HUDEP-2 (cell line): Measurements from ENCODE around the gene MYEF2.

ENCODE experiments used
- DNase-seq, 76 experiments: peaks; one replicate each; lab custom pipeline; 2025; ENCODE audit not compliant: unreplicated experiment in 76 of 76; lab: John Stamatoyannopoulos, UW

MYEF2 gene

GRCh38 chr15:48147358-48147757, 30.7 kb downstream of the MYEF2 start:
- DNase-seq, result no peak

- DNase-seq, result no peak
These were observed 32.2 kb downstream of the MYEF2 start for GRCh38 chr15:48145923-48146322.

- no peak for DNase-seq
These were observed 33.2 kb downstream of the MYEF2 start for GRCh38 chr15:48144889-48145288.

GRCh38 chr15:48143856-48144255, 34.2 kb downstream of the MYEF2 start:
- no peak for DNase-seq

- DNase-seq, result no peak
These were observed 45.2 kb downstream of the MYEF2 start for GRCh38 chr15:48132874-48133273.

- DNase-seq, result no peak
These were observed 46.8 kb downstream of the MYEF2 start for GRCh38 chr15:48131324-48131723.

- no peak for DNase-seq
These were observed 51.3 kb downstream of the MYEF2 start for GRCh38 chr15:48126667-48127355.

GRCh38 chr15:48121849-48122248, 56.2 kb downstream of the MYEF2 start:
- DNase-seq, result no peak

GRCh38 chr15:48120745-48121144, 57.4 kb downstream of the MYEF2 start, which contains the start of gene SLC24A5:
Gene SLC24A5 (plus strand): TSS chr15:48120990. CDS start chr15:48121045, 55 bp downstream.
- DNase-seq, result no peak

- peak in 1 of 76 experiments; percentile 11 for DNase-seq
These were observed 58.8 kb downstream of the MYEF2 start for GRCh38 chr15:48119277-48119676.

- peak in 2 of 76 experiments; percentile 2 to 6 for DNase-seq
These were observed 65.9 kb downstream of the MYEF2 start for GRCh38 chr15:48112242-48112641.

GRCh38 chr15:48109856-48110531, 68.1 kb downstream of the MYEF2 start:
- DNase-seq, result no peak

GRCh38 chr15:48109212-48109611, 68.9 kb downstream of the MYEF2 start:
- no peak for DNase-seq

- DNase-seq, result no peak
These were observed 72.2 kb downstream of the MYEF2 start for GRCh38 chr15:48105936-48106335.

- DNase-seq, result no peak
These were observed 74.4 kb downstream of the MYEF2 start for GRCh38 chr15:48103647-48104046.

- no peak for DNase-seq
These were observed 75.9 kb downstream of the MYEF2 start for GRCh38 chr15:48102167-48102566.

- DNase-seq, result no peak
These were observed 76.6 kb downstream of the MYEF2 start for GRCh38 chr15:48101376-48101961.

- DNase-seq, result no peak
These were observed 80.8 kb downstream of the MYEF2 start for GRCh38 chr15:48097264-48097663.

- DNase-seq, result no peak
These were observed 81.3 kb downstream of the MYEF2 start for GRCh38 chr15:48096813-48097212.

GRCh38 chr15:48096355-48096786, 81.7 kb downstream of the MYEF2 start:
- DNase-seq, result no peak

- no peak for DNase-seq
These were observed 86.6 kb downstream of the MYEF2 start for GRCh38 chr15:48091522-48091921.

- DNase-seq, result no peak
These were observed 87.4 kb downstream of the MYEF2 start for GRCh38 chr15:48090666-48091065.
